HG03469 (cell line): ENCODE results near the gene PBX1.

ENCODE experiments used
- ATAC-seq: cut with Tn5 transposase; IDR thresholded peaks from one replicate; pipeline ENCODE4 v1.9.1; 2021; ENCODE audit warnings: mild to moderate bottlenecking, moderate library complexity, moderate number of reproducible peaks; ENCODE audit not compliant: unreplicated experiment

The PBX1 gene

GRCh38 chr1:164771041-164771618 is 212.1 kb downstream of the PBX1 start:
- ATAC-seq, result no peak

GRCh38 chr1:164771619-164772361 is 212.8 kb downstream of the PBX1 start:
- no peak for ATAC-seq

GRCh38 chr1:164772635-164773034 is 213.7 kb downstream of the PBX1 start:
- ATAC-seq, result peak; percentile 98

GRCh38 chr1:164773102-164773501 is 214.1 kb downstream of the PBX1 start:
- no peak for ATAC-seq

- no peak for ATAC-seq
Measured at GRCh38 chr1:164774413-164774812, 215.4 kb downstream of the PBX1 start.

- ATAC-seq, result no peak
Measured at GRCh38 chr1:164774819-164775654, 216.1 kb downstream of the PBX1 start.

GRCh38 chr1:164777518-164777917 is 218.5 kb downstream of the PBX1 start:
- ATAC-seq, result no peak

GRCh38 chr1:164779376-164779775 is 220.4 kb downstream of the PBX1 start:
- no peak for ATAC-seq

- no peak for ATAC-seq
Measured at GRCh38 chr1:164780111-164780812, 221.3 kb downstream of the PBX1 start.

- no peak for ATAC-seq
Measured at GRCh38 chr1:164780863-164781262, 221.9 kb downstream of the PBX1 start.

- no peak for ATAC-seq
Measured at GRCh38 chr1:164781972-164782371, 223.0 kb downstream of the PBX1 start.

GRCh38 chr1:164783778-164784555 is 225.0 kb downstream of the PBX1 start:
- ATAC-seq, result no peak

GRCh38 chr1:164784960-164785359 is 226.0 kb downstream of the PBX1 start:
- ATAC-seq, result no peak

- no peak for ATAC-seq
Measured at GRCh38 chr1:164785841-164786534, 227.0 kb downstream of the PBX1 start.

- ATAC-seq, result peak; percentile 92
Measured at GRCh38 chr1:164786980-164787833, 228.2 kb downstream of the PBX1 start.

GRCh38 chr1:164787834-164788231 is 228.8 kb downstream of the PBX1 start:
- ATAC-seq, result no peak

- no peak for ATAC-seq
Measured at GRCh38 chr1:164790081-164790480, 231.1 kb downstream of the PBX1 start.

GRCh38 chr1:164792410-164793004 is 233.5 kb downstream of the PBX1 start:
- ATAC-seq, result no peak
